Spleen (tissue), 7 donors: ENCODE results near the gene APOC1.

Source experiments
- POLR2A ChIP-seq, 3 donors: fragments of 450-650 bp; IDR thresholded peaks; one replicate each; pipeline ENCODE4 v1.5.1; 2017; ENCODE audit warnings: antibody characterized with exemption in 3 of 3, mild to moderate bottlenecking in 1 of 3
- TF ChIP-seq, protein P1 (sequence below), 11 experiments: fragments of 200-600 bp in 7 of 11; fragments of 450-650 bp in 4 of 11; sonication (generic) in 4 of 11; IDR thresholded peaks in 8 of 11; conservative IDR thresholded peaks in 3 of 11; 1 replicate in 7 of 11; 2 replicates in 4 of 11; pipeline versions ENCODE4 v1.4.0 to v1.8.0; 2016 to 2021; ENCODE audit warnings: antibody characterized with exemption in 11 of 11, inconsistent platforms in 4 of 11, mild to moderate bottlenecking in 1 of 11
- donor health status: DM: no; HTN: no; CAD: no; lungs with moderate emphysema.
- donor health status: DM: no; HTN: no; CAD: no.
- donor health status: DM: no; HTN: no; CAD: no.

GRCh38 chr19:44875666-44876451, 38.5 kb upstream of the APOC1 start:
- TF ChIP-seq, protein P1, sequence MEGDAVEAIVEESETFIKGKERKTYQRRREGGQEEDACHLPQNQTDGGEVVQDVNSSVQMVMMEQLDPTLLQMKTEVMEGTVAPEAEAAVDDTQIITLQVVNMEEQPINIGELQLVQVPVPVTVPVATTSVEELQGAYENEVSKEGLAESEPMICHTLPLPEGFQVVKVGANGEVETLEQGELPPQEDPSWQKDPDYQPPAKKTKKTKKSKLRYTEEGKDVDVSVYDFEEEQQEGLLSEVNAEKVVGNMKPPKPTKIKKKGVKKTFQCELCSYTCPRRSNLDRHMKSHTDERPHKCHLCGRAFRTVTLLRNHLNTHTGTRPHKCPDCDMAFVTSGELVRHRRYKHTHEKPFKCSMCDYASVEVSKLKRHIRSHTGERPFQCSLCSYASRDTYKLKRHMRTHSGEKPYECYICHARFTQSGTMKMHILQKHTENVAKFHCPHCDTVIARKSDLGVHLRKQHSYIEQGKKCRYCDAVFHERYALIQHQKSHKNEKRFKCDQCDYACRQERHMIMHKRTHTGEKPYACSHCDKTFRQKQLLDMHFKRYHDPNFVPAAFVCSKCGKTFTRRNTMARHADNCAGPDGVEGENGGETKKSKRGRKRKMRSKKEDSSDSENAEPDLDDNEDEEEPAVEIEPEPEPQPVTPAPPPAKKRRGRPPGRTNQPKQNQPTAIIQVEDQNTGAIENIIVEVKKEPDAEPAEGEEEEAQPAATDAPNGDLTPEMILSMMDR (IDR thresholded peaks at IDR 0.05 in 8 of 11, conservative IDR thresholded peaks at IDR 0.05 in 3 of 11): no peak
- no peak for TF ChIP-seq POLR2A (IDR thresholded peaks at IDR 0.05)
